ENCODE measurements around the gene ANKMY2.

DNA sequence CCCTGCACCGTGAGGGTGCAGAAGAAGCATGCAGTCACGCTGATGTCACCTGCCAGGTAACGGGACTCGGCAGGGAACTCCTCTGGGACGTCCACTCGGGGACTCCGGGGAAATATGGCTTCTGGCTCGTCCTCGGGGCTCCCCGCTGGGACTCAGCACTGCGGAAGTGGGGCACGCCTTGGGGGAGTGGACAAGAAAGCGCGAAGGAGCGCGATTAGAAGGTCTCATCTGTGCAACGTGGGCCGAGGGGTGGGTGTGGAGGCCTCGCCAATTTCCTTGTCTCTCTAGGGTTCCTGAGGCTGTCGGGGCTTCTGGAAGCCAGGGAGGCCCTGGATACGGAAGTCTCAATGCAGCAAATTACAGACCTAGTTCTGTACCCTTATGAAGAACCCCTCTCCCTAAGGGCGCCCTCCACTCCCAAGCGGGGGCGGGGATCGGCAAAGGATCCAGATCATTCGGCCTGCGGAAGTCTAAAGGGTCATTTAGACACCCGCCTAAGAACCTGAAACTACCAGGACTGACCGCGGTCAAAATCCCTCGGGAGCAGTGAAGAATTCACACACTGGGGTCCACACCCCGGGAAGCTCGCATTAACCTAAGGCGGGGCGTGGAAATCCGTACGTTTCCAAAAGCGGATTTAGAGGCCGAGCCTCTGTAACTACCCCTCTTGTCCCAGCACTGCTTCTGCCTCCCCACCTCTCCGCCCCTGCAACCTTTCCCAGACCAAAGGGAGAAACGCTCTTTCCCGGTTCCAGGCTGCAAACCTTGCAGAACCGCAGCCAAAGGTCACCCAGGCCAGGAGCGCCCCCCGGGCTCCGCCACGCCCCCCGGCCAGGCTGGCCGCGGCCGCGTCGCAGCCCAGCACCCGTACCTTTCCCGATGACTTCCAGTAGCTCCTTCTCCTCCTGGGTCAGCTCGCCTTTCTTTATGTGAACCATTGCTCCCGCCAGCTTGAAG is 640 bp downstream of the ANKMY2 start:
- TF ChIP-seq, protein P1, sequence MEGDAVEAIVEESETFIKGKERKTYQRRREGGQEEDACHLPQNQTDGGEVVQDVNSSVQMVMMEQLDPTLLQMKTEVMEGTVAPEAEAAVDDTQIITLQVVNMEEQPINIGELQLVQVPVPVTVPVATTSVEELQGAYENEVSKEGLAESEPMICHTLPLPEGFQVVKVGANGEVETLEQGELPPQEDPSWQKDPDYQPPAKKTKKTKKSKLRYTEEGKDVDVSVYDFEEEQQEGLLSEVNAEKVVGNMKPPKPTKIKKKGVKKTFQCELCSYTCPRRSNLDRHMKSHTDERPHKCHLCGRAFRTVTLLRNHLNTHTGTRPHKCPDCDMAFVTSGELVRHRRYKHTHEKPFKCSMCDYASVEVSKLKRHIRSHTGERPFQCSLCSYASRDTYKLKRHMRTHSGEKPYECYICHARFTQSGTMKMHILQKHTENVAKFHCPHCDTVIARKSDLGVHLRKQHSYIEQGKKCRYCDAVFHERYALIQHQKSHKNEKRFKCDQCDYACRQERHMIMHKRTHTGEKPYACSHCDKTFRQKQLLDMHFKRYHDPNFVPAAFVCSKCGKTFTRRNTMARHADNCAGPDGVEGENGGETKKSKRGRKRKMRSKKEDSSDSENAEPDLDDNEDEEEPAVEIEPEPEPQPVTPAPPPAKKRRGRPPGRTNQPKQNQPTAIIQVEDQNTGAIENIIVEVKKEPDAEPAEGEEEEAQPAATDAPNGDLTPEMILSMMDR (IDR thresholded peaks at IDR 0.05; ENCODE audit: low read depth, low read length): no peak
- TF ChIP-seq POLR2A (IDR thresholded peaks at IDR 0.05; ENCODE audit: extremely low read depth, insufficient read length): peak; percentile 51
- TF ChIP-seq, protein P2, sequence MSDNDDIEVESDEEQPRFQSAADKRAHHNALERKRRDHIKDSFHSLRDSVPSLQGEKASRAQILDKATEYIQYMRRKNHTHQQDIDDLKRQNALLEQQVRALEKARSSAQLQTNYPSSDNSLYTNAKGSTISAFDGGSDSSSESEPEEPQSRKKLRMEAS (IDR thresholded peaks at IDR 0.05; ENCODE audit: low read depth, low read length): peak; percentile 78

Data from NB4 (cell line).